Activated B cell treated with CpG ODN at 0.5 μM for 24 hours (primary cell): Measurements from ENCODE around the gene TFCP2. TPM values are rescaled to one million over a fixed set of nuclear protein-coding genes. Genes with fewer than 3 reads are reported as not detected.
A peak's percentile ranks its signal among the peaks of the same experiment; 100 is the strongest.
"Not testable (repeated sequence)": the region's sequence is repeated elsewhere in the genome, so short reads cannot be mapped to it uniquely, and the experiment has no call there.

ENCODE experiments used
- ATAC-seq: fragments of 200-7000 bp; cut with Tn5 transposase; one replicate; pipeline ENCODE4 v1.10.0; 2021; ENCODE audit warnings: low read depth, mild to moderate bottlenecking, moderate library complexity
- CTCF ChIA-PET: fragments of 350-600 bp; sonication (Branson Sonifier 250); formaldehyde crosslinking; loops from one replicate; lab custom pipeline; 2021; ENCODE audit warnings: antibody characterized with exemption; lab: Charles Lee
- POLR2A ChIA-PET: fragments of 350-600 bp; sonication (Branson Sonifier 250); formaldehyde crosslinking; loops from one replicate; lab custom pipeline; 2021; ENCODE audit warnings: antibody characterized with exemption; lab: Charles Lee
- DNase-seq: peaks from one replicate; pipeline ENCODE4 v3.0.0; 2022
- H3K27ac Mint-ChIP-seq: one replicate; pipeline ENCODE4 v1.8.0; 2020; ENCODE audit warnings: mixed read lengths
- H3K27me3 Mint-ChIP-seq: one replicate; pipeline ENCODE4 v1.8.0; 2021; ENCODE audit warnings: mixed read lengths
- H3K36me3 Mint-ChIP-seq: one replicate; pipeline ENCODE4 v1.8.0; 2021; ENCODE audit warnings: low read depth, mixed read lengths
- H3K4me1 Mint-ChIP-seq: one replicate; pipeline ENCODE4 v1.8.0; 2021; ENCODE audit warnings: mixed read lengths
- H3K4me3 Mint-ChIP-seq: one replicate; pipeline ENCODE4 v1.8.0; 2020; ENCODE audit warnings: mild to moderate bottlenecking, mixed read lengths
- H3K9me3 Mint-ChIP-seq: one replicate; pipeline ENCODE4 v1.8.0; 2020; ENCODE audit warnings: mixed read lengths
- CTCF ChIP-seq: fragments of 200-600 bp; IDR thresholded peaks from one replicate; pipeline ENCODE4 v1.8.0; 2022; ENCODE audit warnings: antibody characterized with exemption, mild to moderate bottlenecking
- intact Hi-C: fragments of 100-400 bp; cut with micrococcal nuclease; formaldehyde crosslinking; loops from one replicate; pipeline ENCODE4 v1.15.1; 2024
- total RNA-seq: library from RNA; stranded (reverse); gene quantifications from 2 replicates; pipeline ENCODE4 v1.2.3, GENCODE V29; 2022

The TFCP2 gene
- 34.9 and 36.7 TPM in 2 replicates for total RNA-seq

- no peak for TF ChIP-seq CTCF
- H3K9me3 Mint-ChIP-seq = no peaks in the 10 kb centered on the region
- peaks cover 4% of the 10 kb centered on the region for H3K36me3 Mint-ChIP-seq
- intact Hi-C loops = loop anchor here (1.0 to 5.0 kb wide), 7 partner anchors 16 to 250 kb away; partner anchors contain the start of genes CSRNP2, DAZAP2, LETMD1 and POU6F1
- H3K27me3 Mint-ChIP-seq = no peaks in the 10 kb centered on the region
- POLR2A ChIA-PET = interaction anchor here (0.6 to 3.6 kb wide), 5 partner anchors 16 to 247 kb away, joined by 4 to 20 read pairs (median 5); partner anchors contain the start of genes CSRNP2 and POU6F1
- peak; percentile 84 for DNase-seq
- peak within 1 kb of the TSS; percentile 77 for H3K4me3 Mint-ChIP-seq
- H3K4me1 Mint-ChIP-seq = peaks cover 9% of the 10 kb centered on the region
- H3K27ac Mint-ChIP-seq = peak within 1 kb of the TSS; percentile 68
- peak; percentile 98 for ATAC-seq
- CTCF ChIA-PET = no interaction called here
Measured at GRCh38 chr12:51172515-51173431, at the start of gene TFCP2. TFCP2 (minus strand) TSS chr12:51173135; CDS start chr12:51172422, 713 bp downstream.

- TF ChIP-seq CTCF = no peak
- Mint-ChIP-seq H3K36me3 (peaks cover 4% of the 10 kb centered on the region), H3K4me3 (no peak overlapping the region), H3K27me3 (no peaks in the 10 kb centered on the region), H3K27ac (no peak overlapping the region), H3K4me1 (peaks cover 12% of the 10 kb centered on the region), H3K9me3 (no peaks in the 10 kb centered on the region)
- ChIA-PET POLR2A (interaction anchor here (1.2 kb wide), 1 partner anchor 16 kb away, joined by 3 read pairs; the partner anchor contains the start of gene DAZAP2), CTCF (no interaction called here)
- DNase-seq (no peak), ATAC-seq (no peak)
- intact Hi-C loops = no loop called here
Measured at GRCh38 chr12:51222461-51222860, 49.5 kb upstream of the TFCP2 start.

GRCh38 chr12:51219857-51220256, 46.9 kb upstream of the TFCP2 start:
- DNase-seq, H3K27ac Mint-ChIP-seq, H3K27me3 Mint-ChIP-seq, H3K4me3 Mint-ChIP-seq, H3K36me3 Mint-ChIP-seq, H3K9me3 Mint-ChIP-seq, ATAC-seq: not testable (repeated sequence)
- H3K4me1 Mint-ChIP-seq = peaks cover 17% of the 10 kb centered on the region
- ChIA-PET CTCF (interaction anchor here (1.0 kb wide), 1 partner anchor 33 kb away, joined by 5 read pairs; no protein-coding TSS in a partner anchor), POLR2A (interaction anchor here (0.6 kb wide), 1 partner anchor 19 kb away, joined by 3 read pairs; the partner anchor contains the start of gene DAZAP2)
- intact Hi-C loops = loop anchor here (2.0 to 5.0 kb wide), 2 partner anchors 193 to 455 kb away; partner anchors contain the start of genes ATF1 and SLC11A2

GRCh38 chr12:51219322-51219721, 46.4 kb upstream of the TFCP2 start:
- Mint-ChIP-seq H3K4me1 (peaks cover 17% of the 10 kb centered on the region), H3K4me3 (peak overlapping the region; percentile 55), H3K36me3 (peaks cover 4% of the 10 kb centered on the region), H3K27me3 (no peaks in the 10 kb centered on the region), H3K9me3 (no peaks in the 10 kb centered on the region), H3K27ac (peak overlapping the region; percentile 59)
- DNase-seq (no peak), ATAC-seq (no peak)
- intact Hi-C loops = loop anchor here (2.0 to 5.0 kb wide), 2 partner anchors 192 to 455 kb away; partner anchors contain the start of genes ATF1 and SLC11A2
- CTCF ChIA-PET = interaction anchor here (1.2 to 1.7 kb wide), 2 partner anchors 125 to 313 kb away, joined by 3 to 4 read pairs; no protein-coding TSS in a partner anchor
- no peak for TF ChIP-seq CTCF
- POLR2A ChIA-PET = interaction anchor here (0.6 to 5.1 kb wide), 5 partner anchors 20 to 1815 kb away, joined by 4 to 198 read pairs (median 12); partner anchors contain the start of genes CSRNP2, DAZAP2, GALNT6 and SMAGP

GRCh38 chr12:51218607-51219161, 45.7 kb upstream of the TFCP2 start:
- Mint-ChIP-seq H3K27me3 (no peaks in the 10 kb centered on the region), H3K27ac (peak overlapping the region; percentile 95), H3K4me3 (peak overlapping the region; percentile 91), H3K36me3 (peaks cover 7% of the 10 kb centered on the region), H3K9me3 (no peaks in the 10 kb centered on the region), H3K4me1 (peaks cover 17% of the 10 kb centered on the region)
- intact Hi-C loops = loop anchor here (1.0 to 5.0 kb wide), 8 partner anchors 20 to 454 kb away; partner anchors contain the start of genes ATF1, CSRNP2, DAZAP2 and LETMD1
- TF ChIP-seq CTCF = no peak
- ATAC-seq = no peak
- DNase-seq = no peak
- ChIA-PET POLR2A (interaction anchor here (0.6 to 5.1 kb wide), 23 partner anchors 12 to 1814 kb away, joined by 3 to 198 read pairs (median 7); partner anchors contain the start of genes ATF1, BIN2, CSRNP2 and DAZAP2), CTCF (interaction anchor here (0.6 to 1.7 kb wide), 6 partner anchors 20 to 313 kb away, joined by 3 to 8 read pairs (median 6); partner anchors contain the start of gene DAZAP2)
